Suprapubic skin (tissue), 4 donors: ENCODE measurements around the gene LAMTOR2.

Source experiments
- EP300 ChIP-seq: sonication (generic); formaldehyde crosslinking; IDR thresholded peaks from one replicate; pipeline ENCODE4 v1.6.1; 2017; ENCODE audit warnings: antibody characterized with exemption
- POLR2A ChIP-seq, 2 donors: fragments of 450-650 bp; IDR thresholded peaks; one replicate each; pipeline ENCODE4 v1.6.1; 2017; ENCODE audit warnings: antibody characterized with exemption in 2 of 2, mild to moderate bottlenecking in 2 of 2, moderate library complexity in 2 of 2
- POLR2AphosphoS5 ChIP-seq, 3 donors: sonication (generic); formaldehyde crosslinking; IDR thresholded peaks; one replicate each; pipeline ENCODE4 v1.6.1; 2017; ENCODE audit warnings: antibody characterized with exemption in 3 of 3
- TF ChIP-seq, protein P1 (sequence below), 2 donors: fragments of 200-600 bp in 1 of 2; fragments of 450-650 bp in 1 of 2; sonication (generic) in 1 of 2; IDR thresholded peaks; one replicate each; pipeline ENCODE4 v1.5.1; 2016 to 2019; ENCODE audit warnings: antibody characterized with exemption in 2 of 2, mild to moderate bottlenecking in 1 of 2, moderate library complexity in 1 of 2

GRCh38 chr1:156020293-156021092 is 34.1 kb upstream of the LAMTOR2 start, which contains the start of gene SSR2:
- TF ChIP-seq, protein P1, sequence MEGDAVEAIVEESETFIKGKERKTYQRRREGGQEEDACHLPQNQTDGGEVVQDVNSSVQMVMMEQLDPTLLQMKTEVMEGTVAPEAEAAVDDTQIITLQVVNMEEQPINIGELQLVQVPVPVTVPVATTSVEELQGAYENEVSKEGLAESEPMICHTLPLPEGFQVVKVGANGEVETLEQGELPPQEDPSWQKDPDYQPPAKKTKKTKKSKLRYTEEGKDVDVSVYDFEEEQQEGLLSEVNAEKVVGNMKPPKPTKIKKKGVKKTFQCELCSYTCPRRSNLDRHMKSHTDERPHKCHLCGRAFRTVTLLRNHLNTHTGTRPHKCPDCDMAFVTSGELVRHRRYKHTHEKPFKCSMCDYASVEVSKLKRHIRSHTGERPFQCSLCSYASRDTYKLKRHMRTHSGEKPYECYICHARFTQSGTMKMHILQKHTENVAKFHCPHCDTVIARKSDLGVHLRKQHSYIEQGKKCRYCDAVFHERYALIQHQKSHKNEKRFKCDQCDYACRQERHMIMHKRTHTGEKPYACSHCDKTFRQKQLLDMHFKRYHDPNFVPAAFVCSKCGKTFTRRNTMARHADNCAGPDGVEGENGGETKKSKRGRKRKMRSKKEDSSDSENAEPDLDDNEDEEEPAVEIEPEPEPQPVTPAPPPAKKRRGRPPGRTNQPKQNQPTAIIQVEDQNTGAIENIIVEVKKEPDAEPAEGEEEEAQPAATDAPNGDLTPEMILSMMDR (IDR thresholded peaks at IDR 0.05), result no peak
- TF ChIP-seq POLR2A (IDR thresholded peaks at IDR 0.05) (no peak), POLR2AphosphoS5 (IDR thresholded peaks at IDR 0.05) (peak in 2 of 3 donors; percentile 36 to 78), EP300 (no peak)
